ENCODE measurements around the gene WWC2.

Gene WWC2

GRCh38 chr4:183136855-183137254 lies 37.8 kb downstream of the WWC2 start:
- in situ Hi-C loops (cut with HindIII; ENCODE audit: low sequenced_read_pairs): no loop called here
- DNase-seq (ENCODE audit: low read depth, low spot score): no peak
- no peak for TF ChIP-seq CTCF (IDR thresholded peaks at IDR 0.05; ENCODE audit: low read depth, low read length)
- H3K4me3 ChIP-seq (ENCODE audit: low read depth, low read length): no peak overlapping the region

- no peak for TF ChIP-seq CTCF (IDR thresholded peaks at IDR 0.05; ENCODE audit: low read depth, low read length)
- in situ Hi-C loops (cut with HindIII; ENCODE audit: low sequenced_read_pairs): no loop called here
- DNase-seq (ENCODE audit: low read depth, low spot score): no peak
- H3K4me3 ChIP-seq (ENCODE audit: low read depth, low read length): no peak overlapping the region
These were observed 40.1 kb downstream of the WWC2 start for GRCh38 chr4:183139058-183139750.

GRCh38 chr4:183139972-183140570 lies 41.0 kb downstream of the WWC2 start:
- in situ Hi-C loops (cut with HindIII; ENCODE audit: low sequenced_read_pairs): no loop called here
- no peak for TF ChIP-seq CTCF (IDR thresholded peaks at IDR 0.05; ENCODE audit: low read depth, low read length)
- DNase-seq (ENCODE audit: low read depth, low spot score): no peak
- no peak overlapping the region for H3K4me3 ChIP-seq (ENCODE audit: low read depth, low read length)

GRCh38 chr4:183140911-183141320 lies 41.9 kb downstream of the WWC2 start:
- H3K4me3 ChIP-seq (ENCODE audit: low read depth, low read length): no peak overlapping the region
- in situ Hi-C loops (cut with HindIII; ENCODE audit: low sequenced_read_pairs): no loop called here
- peak; percentile 87 for DNase-seq (ENCODE audit: low read depth, low spot score)
- TF ChIP-seq CTCF (IDR thresholded peaks at IDR 0.05; ENCODE audit: low read depth, low read length): no peak

GRCh38 chr4:183141997-183142396 lies 42.9 kb downstream of the WWC2 start:
- H3K4me3 ChIP-seq (ENCODE audit: low read depth, low read length): no peak overlapping the region
- no peak for TF ChIP-seq CTCF (IDR thresholded peaks at IDR 0.05; ENCODE audit: low read depth, low read length)
- DNase-seq (ENCODE audit: low read depth, low spot score): no peak
- in situ Hi-C loops (cut with HindIII; ENCODE audit: low sequenced_read_pairs): no loop called here

GRCh38 chr4:183142571-183143550 lies 43.8 kb downstream of the WWC2 start:
- in situ Hi-C loops (cut with HindIII; ENCODE audit: low sequenced_read_pairs): no loop called here
- DNase-seq (ENCODE audit: low read depth, low spot score): peak; percentile 55
- TF ChIP-seq CTCF (IDR thresholded peaks at IDR 0.05; ENCODE audit: low read depth, low read length): no peak
- no peak overlapping the region for H3K4me3 ChIP-seq (ENCODE audit: low read depth, low read length)
